Occipital lobe (tissue), 2 donors: ENCODE results near the gene RRBP1. TPM values are rescaled to one million over a fixed set of nuclear protein-coding genes. Genes with fewer than 3 reads are reported as not detected.
"Not testable (repeated sequence)": the region's sequence is repeated elsewhere in the genome, so short reads cannot be mapped to it uniquely, and the experiment has no call there.

Experiments
- DNase-seq: peaks from one replicate; lab custom pipeline; 2025; lab: John Stamatoyannopoulos, UW
- total RNA-seq: library from RNA; depleted of rRNA; stranded (reverse); fragments of >200 nt; gene quantifications from one replicate; pipeline ENCODE4 v1.2.3, GENCODE V29; 2014

Gene RRBP1
- total RNA-seq, 1 donor from 2014 or later, result 5.6 TPM

- no peak for DNase-seq
These were observed 27.6 kb upstream of the RRBP1 start for GRCh38 chr20:17709361-17710293.

GRCh38 chr20:17708675-17709360 is 26.8 kb upstream of the RRBP1 start:
- DNase-seq, result no peak

GRCh38 chr20:17707951-17708350 is 25.9 kb upstream of the RRBP1 start:
- DNase-seq, result not testable (repeated sequence)

GRCh38 chr20:17706632-17707031 is 24.6 kb upstream of the RRBP1 start:
- no peak for DNase-seq

- DNase-seq, result no peak
These were observed 23.9 kb upstream of the RRBP1 start for GRCh38 chr20:17705916-17706315.

- no peak for DNase-seq
These were observed 22.7 kb upstream of the RRBP1 start for GRCh38 chr20:17704589-17705317.

GRCh38 chr20:17701826-17702225 is 19.8 kb upstream of the RRBP1 start:
- no peak for DNase-seq

GRCh38 chr20:17700637-17701036 is 18.6 kb upstream of the RRBP1 start:
- no peak for DNase-seq

- DNase-seq, result no peak
These were observed 17.9 kb upstream of the RRBP1 start, which contains the start of gene BANF2 for GRCh38 chr20:17699931-17700351. Gene BANF2 (plus strand): TSS chr20:17699966. CDS start chr20:17725026, 25,060 bp downstream.

- no peak for DNase-seq
These were observed 16.3 kb upstream of the RRBP1 start for GRCh38 chr20:17698384-17698783.

GRCh38 chr20:17697171-17697570 is 15.1 kb upstream of the RRBP1 start:
- no peak for DNase-seq

- DNase-seq, result no peak
These were observed 14.2 kb upstream of the RRBP1 start for GRCh38 chr20:17696287-17696686.

- no peak for DNase-seq
These were observed 12.7 kb upstream of the RRBP1 start for GRCh38 chr20:17694767-17695166.

GRCh38 chr20:17693444-17694001 is 11.5 kb upstream of the RRBP1 start:
- no peak for DNase-seq

- DNase-seq, result no peak
These were observed 9.7 kb upstream of the RRBP1 start for GRCh38 chr20:17691758-17692157.

- DNase-seq, result no peak
These were observed 8.1 kb upstream of the RRBP1 start for GRCh38 chr20:17690144-17690543.

GRCh38 chr20:17688965-17689364 is 6.9 kb upstream of the RRBP1 start:
- DNase-seq, result no peak

- DNase-seq, result no peak
These were observed 5.8 kb upstream of the RRBP1 start for GRCh38 chr20:17687800-17688199.

GRCh38 chr20:17685168-17685567 is 3.1 kb upstream of the RRBP1 start:
- DNase-seq, result no peak

- DNase-seq, result no peak
These were observed 2.2 kb upstream of the RRBP1 start for GRCh38 chr20:17684077-17684888.
